ENCODE data around the gene SLC15A5. TPM values are rescaled to one million over a fixed set of nuclear protein-coding genes. Genes with fewer than 3 reads are reported as not detected.

SLC15A5 gene
- total RNA-seq, 2 donors from 2014 or later, result not detected

DNA sequence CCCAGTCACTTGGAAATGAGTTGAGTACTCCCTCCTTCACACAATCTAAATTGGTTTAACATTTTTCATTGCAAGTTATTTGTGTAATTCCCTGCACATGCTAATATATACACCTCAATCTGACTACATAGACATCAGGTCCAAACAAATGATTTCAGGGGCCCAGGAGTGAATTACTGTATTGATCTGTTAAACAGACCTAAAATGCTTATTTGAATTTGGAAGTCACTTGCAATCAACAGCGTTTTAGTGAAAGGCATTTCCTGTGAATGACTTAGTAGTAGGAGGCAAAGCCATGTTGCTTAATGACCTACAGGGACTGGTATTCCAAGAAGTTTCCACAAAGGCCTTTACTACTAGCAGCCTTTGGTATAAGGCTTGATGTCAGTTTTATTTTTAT lies 22.6 kb upstream of the SLC15A5 start:
- Histone ChIP-seq H3K27me3 (no peaks in the 10 kb centered on the region), H3K27ac (no peak overlapping the region), H3K4me3 (no peak overlapping the region), H3K36me3 (replicated peaks in 1 of 2; ENCODE audit: insufficient read depth in 1 of 2, low read depth in 2 of 2) (no peaks in the 10 kb centered on the region), H3K4me1 (no peaks in the 10 kb centered on the region), H3K9me3 (no peaks in the 10 kb centered on the region)
- ATAC-seq (no peak), DNase-seq (no peak)
- intact Hi-C loops (cut with DNase I), result no loop called here
- WGBS, 2 donors, result 25 to 31% methylated on average over 1 of the region's 1 CpG
- TF ChIP-seq, protein P1, sequence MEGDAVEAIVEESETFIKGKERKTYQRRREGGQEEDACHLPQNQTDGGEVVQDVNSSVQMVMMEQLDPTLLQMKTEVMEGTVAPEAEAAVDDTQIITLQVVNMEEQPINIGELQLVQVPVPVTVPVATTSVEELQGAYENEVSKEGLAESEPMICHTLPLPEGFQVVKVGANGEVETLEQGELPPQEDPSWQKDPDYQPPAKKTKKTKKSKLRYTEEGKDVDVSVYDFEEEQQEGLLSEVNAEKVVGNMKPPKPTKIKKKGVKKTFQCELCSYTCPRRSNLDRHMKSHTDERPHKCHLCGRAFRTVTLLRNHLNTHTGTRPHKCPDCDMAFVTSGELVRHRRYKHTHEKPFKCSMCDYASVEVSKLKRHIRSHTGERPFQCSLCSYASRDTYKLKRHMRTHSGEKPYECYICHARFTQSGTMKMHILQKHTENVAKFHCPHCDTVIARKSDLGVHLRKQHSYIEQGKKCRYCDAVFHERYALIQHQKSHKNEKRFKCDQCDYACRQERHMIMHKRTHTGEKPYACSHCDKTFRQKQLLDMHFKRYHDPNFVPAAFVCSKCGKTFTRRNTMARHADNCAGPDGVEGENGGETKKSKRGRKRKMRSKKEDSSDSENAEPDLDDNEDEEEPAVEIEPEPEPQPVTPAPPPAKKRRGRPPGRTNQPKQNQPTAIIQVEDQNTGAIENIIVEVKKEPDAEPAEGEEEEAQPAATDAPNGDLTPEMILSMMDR (IDR thresholded peaks at IDR 0.05), result no peak
- TF ChIP-seq POLR2A (IDR thresholded peaks at IDR 0.05), result no peak

DNA sequence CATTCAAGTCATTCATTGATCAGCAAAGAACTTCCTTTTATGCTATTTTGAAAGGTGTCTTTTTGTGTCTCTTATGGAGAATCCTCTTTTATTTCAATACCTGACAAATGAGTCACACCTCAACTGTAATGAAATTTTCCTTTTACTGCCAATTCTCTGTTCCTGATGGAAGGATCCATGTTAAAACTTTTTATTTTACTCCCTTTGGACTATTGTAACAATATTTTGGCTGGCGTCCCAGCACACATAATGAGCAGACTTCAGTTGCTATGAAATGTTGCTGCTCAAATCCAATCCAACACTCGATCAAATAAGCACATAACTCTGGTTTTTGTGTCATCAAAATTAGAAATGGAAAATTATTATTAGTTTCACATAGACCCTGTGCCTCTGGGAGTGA lies 21.9 kb upstream of the SLC15A5 start:
- DNase-seq, result peak in 1 of 4 donors; percentile 5
- Histone ChIP-seq H3K36me3 (replicated peaks in 1 of 2; ENCODE audit: insufficient read depth in 1 of 2, low read depth in 2 of 2) (no peaks in the 10 kb centered on the region), H3K27me3 (no peaks in the 10 kb centered on the region), H3K4me3 (no peak overlapping the region), H3K4me1 (no peaks in the 10 kb centered on the region), H3K27ac (no peak overlapping the region), H3K9me3 (no peaks in the 10 kb centered on the region)
- no peak for ATAC-seq
- 55 to 59% methylated on average over 2 of the region's 2 CpGs for WGBS, 2 donors
- TF ChIP-seq, protein P1 (IDR thresholded peaks at IDR 0.05), result no peak
- TF ChIP-seq POLR2A (IDR thresholded peaks at IDR 0.05), result no peak
- intact Hi-C loops (cut with DNase I), result no loop called here

DNA sequence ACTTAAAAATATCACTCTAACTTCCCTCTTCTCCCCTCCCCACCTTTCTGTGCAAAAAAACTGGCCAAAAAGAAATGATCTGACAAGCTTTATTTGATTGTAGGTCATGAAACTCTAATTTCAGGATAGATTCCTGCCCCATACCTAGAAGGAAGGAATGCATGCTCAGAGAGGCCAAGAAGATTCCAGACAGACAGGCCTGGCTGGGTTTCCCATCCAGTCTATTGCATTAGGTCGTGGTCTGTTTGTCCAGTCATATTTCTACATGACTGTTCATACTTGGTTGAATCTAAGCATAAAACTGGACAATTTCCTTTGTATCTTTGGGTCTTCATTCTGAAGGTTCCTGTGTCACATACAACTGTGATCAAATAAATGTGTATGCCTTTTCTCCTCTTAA lies 20.0 kb upstream of the SLC15A5 start:
- H3K27me3 ChIP-seq, result no peaks in the 10 kb centered on the region
- no peaks in the 10 kb centered on the region for H3K9me3 ChIP-seq
- 32% methylated on average over 1 of the region's 1 CpG for WGBS, 2 donors
- TF ChIP-seq POLR2A (IDR thresholded peaks at IDR 0.05), result no peak
- TF ChIP-seq, protein P1 (IDR thresholded peaks at IDR 0.05), result no peak
- DNase-seq (no peak), ATAC-seq (no peak)
- intact Hi-C loops (cut with DNase I), result no loop called here
- H3K27ac ChIP-seq, result no peak overlapping the region
- no peaks in the 10 kb centered on the region for H3K4me1 ChIP-seq
- no peak overlapping the region for H3K4me3 ChIP-seq
- no peaks in the 10 kb centered on the region for H3K36me3 ChIP-seq (replicated peaks in 1 of 2; ENCODE audit: insufficient read depth in 1 of 2, low read depth in 2 of 2)

DNA sequence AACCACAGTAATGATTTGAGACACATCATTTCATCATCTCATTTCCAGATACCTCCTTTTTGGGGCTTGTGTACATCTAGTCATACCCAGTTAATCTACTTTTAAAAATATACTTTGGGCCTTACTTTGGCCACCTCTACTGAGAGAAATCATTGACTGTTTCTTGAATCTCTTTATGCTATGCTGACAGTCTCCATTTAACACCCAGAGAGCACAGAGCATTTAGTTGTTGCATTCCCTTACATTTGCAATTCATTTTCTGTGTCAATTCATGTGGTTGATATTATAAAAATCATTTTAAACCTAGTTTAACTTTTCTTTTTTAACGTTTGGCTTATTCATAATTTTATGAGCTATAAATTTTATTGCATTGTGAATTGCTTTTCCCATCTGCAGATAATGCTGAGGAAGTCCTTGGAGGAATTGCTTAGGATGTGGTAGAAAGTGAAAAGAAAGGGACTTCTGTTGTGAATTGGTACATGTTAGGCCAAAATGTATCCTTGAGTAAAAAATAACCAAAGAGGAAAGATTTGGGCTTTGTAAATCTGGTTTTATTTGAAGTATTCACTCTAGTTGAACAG lies 17.0 kb upstream of the SLC15A5 start:
- TF ChIP-seq, protein P1 (IDR thresholded peaks at IDR 0.05), result no peak
- no peak for TF ChIP-seq POLR2A (IDR thresholded peaks at IDR 0.05)
- DNase-seq (no peak), ATAC-seq (no peak)
- no peaks in the 10 kb centered on the region for H3K36me3 ChIP-seq (replicated peaks in 1 of 2; ENCODE audit: insufficient read depth in 1 of 2, low read depth in 2 of 2)
- H3K27me3 ChIP-seq, result no peaks in the 10 kb centered on the region
- no peaks in the 10 kb centered on the region for H3K4me1 ChIP-seq
- no peak overlapping the region for H3K27ac ChIP-seq
- H3K9me3 ChIP-seq, result no peaks in the 10 kb centered on the region
- 13 to 20% methylated on average over 1 of the region's 1 CpG for WGBS, 2 donors
- intact Hi-C loops (cut with DNase I), result no loop called here
- no peak overlapping the region for H3K4me3 ChIP-seq

DNA sequence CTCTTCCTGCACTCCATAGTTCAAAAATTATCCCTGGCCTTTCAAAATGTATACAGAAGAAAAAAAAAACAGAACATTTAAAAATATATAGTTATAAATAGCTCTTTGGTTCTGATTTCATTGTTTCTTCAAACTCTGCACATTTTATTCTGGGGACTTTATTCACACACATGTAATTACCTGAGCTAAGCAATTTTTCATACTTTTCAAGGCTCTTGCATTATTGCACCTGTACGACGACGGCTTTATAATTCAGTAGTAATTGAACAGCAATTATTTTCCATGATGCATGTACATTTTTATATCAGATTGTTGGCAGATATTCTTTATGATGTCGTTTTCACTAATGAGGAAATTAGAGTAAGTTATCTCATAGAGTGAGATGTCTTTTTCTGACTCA lies 13.5 kb upstream of the SLC15A5 start:
- Histone ChIP-seq H3K27ac (no peak overlapping the region), H3K36me3 (replicated peaks in 1 of 2; ENCODE audit: insufficient read depth in 1 of 2, low read depth in 2 of 2) (no peaks in the 10 kb centered on the region), H3K4me3 (no peak overlapping the region), H3K27me3 (no peaks in the 10 kb centered on the region), H3K9me3 (no peaks in the 10 kb centered on the region), H3K4me1 (no peaks in the 10 kb centered on the region)
- ATAC-seq (no peak), DNase-seq (no peak)
- intact Hi-C loops (cut with DNase I), result no loop called here
- WGBS, 2 donors, result 67 to 68% methylated on average over 4 of the region's 4 CpGs
- TF ChIP-seq, protein P1 (IDR thresholded peaks at IDR 0.05), result no peak
- TF ChIP-seq POLR2A (IDR thresholded peaks at IDR 0.05), result no peak
